OCI-LY1 (cell line): ENCODE measurements around the gene ADK.

Source experiments
- H2AFZ ChIP-seq: fragments of 200-600 bp; sonication (generic), shearing (Covaris generic); 2 replicates; pipeline ENCODE4 v1.6.0; 2014; ENCODE audit warnings: antibody characterized with exemption, mild to moderate bottlenecking, low read length
- H3F3A ChIP-seq: fragments of 200-600 bp; sonication (generic), shearing (Covaris generic); 2 replicates; pipeline ENCODE4 v1.6.0; 2014; ENCODE audit warnings: mild to moderate bottlenecking, antibody characterized with exemption, low read length, moderate library complexity; ENCODE audit not compliant: insufficient read depth
- H3K27ac ChIP-seq: fragments of 200-600 bp; sonication (generic); 2 replicates; pipeline ENCODE4 v1.5.1; 2014; ENCODE audit warnings: low read length, mixed run types, mild to moderate bottlenecking, low read depth; ENCODE audit not compliant: poor library complexity, severe bottlenecking
- H3K27me3 ChIP-seq: fragments of 200-600 bp; sonication (generic); 2 replicates; pipeline ENCODE4 v1.6.0; 2014; ENCODE audit warnings: antibody characterized with exemption, mild to moderate bottlenecking, low read length, moderate library complexity; ENCODE audit not compliant: insufficient read depth
- H3K36me3 ChIP-seq: fragments of 200-600 bp; sonication (generic); 2 replicates; pipeline ENCODE4 v1.6.1; 2014; ENCODE audit warnings: mild to moderate bottlenecking, antibody characterized with exemption, low read length, moderate library complexity, mixed read lengths; ENCODE audit not compliant: insufficient read depth
- H3K4me1 ChIP-seq: fragments of 200-600 bp; sonication (generic); 2 replicates; pipeline ENCODE4 v1.5.1; 2014; ENCODE audit warnings: mild to moderate bottlenecking, low read length, moderate library complexity; ENCODE audit not compliant: insufficient read depth, severe bottlenecking
- H3K4me2 ChIP-seq: fragments of 200-600 bp; sonication (generic), shearing (Covaris generic); 2 replicates; pipeline ENCODE4 v1.6.1; 2014; ENCODE audit warnings: low read length
- H3K4me3 ChIP-seq: fragments of 200-600 bp; sonication (generic); 2 replicates; pipeline ENCODE4 v1.5.1; 2014; ENCODE audit warnings: low read length, low read depth, mild to moderate bottlenecking, mixed read lengths; ENCODE audit not compliant: poor library complexity, severe bottlenecking
- H3K79me2 ChIP-seq: fragments of 200-600 bp; shearing (Covaris generic); 2 replicates; pipeline ENCODE4 v1.6.1; 2016; ENCODE audit warnings: mixed run types, low read length, mixed read lengths; ENCODE audit not compliant: insufficient read depth
- H3K9ac ChIP-seq: fragments of 200-600 bp; sonication (generic), shearing (Covaris generic); 2 replicates; pipeline ENCODE4 v1.6.1; 2014; ENCODE audit warnings: mild to moderate bottlenecking, low read length, mixed read lengths
- H3K9me2 ChIP-seq: fragments of 200-600 bp; sonication (generic), shearing (Covaris generic); 2 replicates; pipeline ENCODE4 v1.6.1; 2014; ENCODE audit warnings: low read depth, mild to moderate bottlenecking, low read length, mixed read lengths
- H3K9me3 ChIP-seq: fragments of 200-600 bp; shearing (Covaris generic); 2 replicates; pipeline ENCODE4 v1.6.1; 2014; ENCODE audit warnings: low read length, mixed read lengths
- H4K20me1 ChIP-seq: fragments of 200-600 bp; sonication (generic), shearing (Covaris generic); 2 replicates; pipeline ENCODE4 v1.6.0; 2016; ENCODE audit warnings: mild to moderate bottlenecking, low read length; ENCODE audit not compliant: insufficient read depth
- EZH2 ChIP-seq: fragments of 200-600 bp; sonication (generic), shearing (Covaris generic); IDR thresholded peaks from 2 replicates; pipeline ENCODE4 v1.8.0; 2017; ENCODE audit warnings: borderline replicate concordance, mixed run types, mild to moderate bottlenecking, antibody characterized with exemption, low read length, moderate library complexity, mixed read lengths
- TF ChIP-seq, protein P1 (sequence below): fragments of 200-600 bp; sonication (generic), shearing (Covaris generic); IDR thresholded peaks from 2 replicates; pipeline ENCODE4 v1.5.1; 2017; ENCODE audit warnings: mild to moderate bottlenecking, antibody characterized with exemption, low read length, moderate library complexity, mixed read lengths

ADK gene

DNA sequence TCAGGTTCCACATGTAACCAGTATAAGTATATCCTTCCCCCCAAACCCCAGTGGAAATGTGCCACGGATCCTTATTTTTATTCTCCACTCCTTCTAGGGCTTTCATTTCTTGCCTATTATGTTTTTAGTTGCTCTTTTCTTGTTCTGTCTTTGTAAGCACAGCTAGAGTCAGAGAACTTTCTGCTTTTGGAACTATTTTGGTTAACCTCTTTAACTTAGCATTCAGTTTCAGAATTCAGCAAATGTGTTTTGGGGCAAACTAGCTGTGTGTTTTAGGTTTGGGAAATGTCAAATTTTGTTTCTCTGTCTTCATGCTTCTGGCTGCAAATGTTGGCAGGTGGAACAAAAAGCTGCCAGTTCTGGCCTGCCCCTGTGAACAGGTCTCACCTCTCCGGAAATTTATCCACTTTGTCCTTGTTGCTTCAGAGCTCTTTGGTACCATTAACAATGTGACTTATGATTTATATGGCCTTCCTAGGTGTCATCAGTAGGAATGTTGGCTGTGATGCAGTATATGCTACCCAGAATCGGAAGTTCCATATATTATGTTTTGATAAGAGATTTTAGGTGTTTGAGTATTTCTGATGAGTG, 156.1 kb downstream of the ADK start:
- no peak overlapping the region for H3K27ac ChIP-seq
- no peak overlapping the region for H3K4me3 ChIP-seq
- TF ChIP-seq, protein P1, sequence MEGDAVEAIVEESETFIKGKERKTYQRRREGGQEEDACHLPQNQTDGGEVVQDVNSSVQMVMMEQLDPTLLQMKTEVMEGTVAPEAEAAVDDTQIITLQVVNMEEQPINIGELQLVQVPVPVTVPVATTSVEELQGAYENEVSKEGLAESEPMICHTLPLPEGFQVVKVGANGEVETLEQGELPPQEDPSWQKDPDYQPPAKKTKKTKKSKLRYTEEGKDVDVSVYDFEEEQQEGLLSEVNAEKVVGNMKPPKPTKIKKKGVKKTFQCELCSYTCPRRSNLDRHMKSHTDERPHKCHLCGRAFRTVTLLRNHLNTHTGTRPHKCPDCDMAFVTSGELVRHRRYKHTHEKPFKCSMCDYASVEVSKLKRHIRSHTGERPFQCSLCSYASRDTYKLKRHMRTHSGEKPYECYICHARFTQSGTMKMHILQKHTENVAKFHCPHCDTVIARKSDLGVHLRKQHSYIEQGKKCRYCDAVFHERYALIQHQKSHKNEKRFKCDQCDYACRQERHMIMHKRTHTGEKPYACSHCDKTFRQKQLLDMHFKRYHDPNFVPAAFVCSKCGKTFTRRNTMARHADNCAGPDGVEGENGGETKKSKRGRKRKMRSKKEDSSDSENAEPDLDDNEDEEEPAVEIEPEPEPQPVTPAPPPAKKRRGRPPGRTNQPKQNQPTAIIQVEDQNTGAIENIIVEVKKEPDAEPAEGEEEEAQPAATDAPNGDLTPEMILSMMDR = no peak
- no peak for TF ChIP-seq EZH2

GRCh38 chr10:74310652-74311257, 159.7 kb downstream of the ADK start:
- no peaks in the 10 kb centered on the region for H3K36me3 ChIP-seq
- H3K9me3 ChIP-seq = no peaks in the 10 kb centered on the region
- H3K27me3 ChIP-seq = no peaks in the 10 kb centered on the region
- H3K27ac ChIP-seq = no peak overlapping the region
- no peak overlapping the region for H2AFZ ChIP-seq
- no peaks in the 10 kb centered on the region for H3K4me1 ChIP-seq
- no peaks in the 10 kb centered on the region for H3K9me2 ChIP-seq
- no peaks in the 10 kb centered on the region for H4K20me1 ChIP-seq
- H3K9ac ChIP-seq = no peak overlapping the region
- no peak overlapping the region for H3K4me2 ChIP-seq
- H3F3A ChIP-seq = no peaks in the 10 kb centered on the region
- no peak for TF ChIP-seq EZH2
- TF ChIP-seq, protein P1 = no peak
- no peak overlapping the region for H3K4me3 ChIP-seq
- 0 out of 2 replicates have a peak, but pooled peaks cover 3% of the 10 kb centered on the region for H3K79me2 ChIP-seq

More for the DNA sequence above, 156.1 kb downstream of the ADK start:
- Histone ChIP-seq H3K27me3 (no peaks in the 10 kb centered on the region), H3K9me3 (no peaks in the 10 kb centered on the region), H3K4me1 (no peaks in the 10 kb centered on the region), H3K79me2 (0 out of 2 replicates have a peak, but pooled peaks cover 3% of the 10 kb centered on the region), H3K9ac (no peak overlapping the region), H4K20me1 (no peaks in the 10 kb centered on the region), H3K9me2 (no peaks in the 10 kb centered on the region), H2AFZ (no peak overlapping the region), H3K4me2 (no peak overlapping the region), H3F3A (no peaks in the 10 kb centered on the region), H3K36me3 (no peaks in the 10 kb centered on the region)

- no peak overlapping the region for H3K4me2 ChIP-seq
- no peaks in the 10 kb centered on the region for H3K79me2 ChIP-seq
Measured at GRCh38 chr10:74314166-74314565, 163.1 kb downstream of the ADK start.

More at GRCh38 chr10:74314166-74314565, 163.1 kb downstream of the ADK start:
- peaks cover 12% of the 10 kb centered on the region; the same call in 1 of the 2 replicates for H3K36me3 ChIP-seq
- H3K9ac ChIP-seq = no peak overlapping the region
- no peaks in the 10 kb centered on the region for H3K4me1 ChIP-seq
- TF ChIP-seq, protein P1 = no peak
- no peak for TF ChIP-seq EZH2
- H4K20me1 ChIP-seq = no peaks in the 10 kb centered on the region
- H3F3A ChIP-seq = no peaks in the 10 kb centered on the region
- H3K9me3 ChIP-seq = no peaks in the 10 kb centered on the region
- no peaks in the 10 kb centered on the region for H3K9me2 ChIP-seq
- H2AFZ ChIP-seq = no peak overlapping the region
- H3K27ac ChIP-seq = no peak overlapping the region
- no peaks in the 10 kb centered on the region for H3K27me3 ChIP-seq
- H3K4me3 ChIP-seq = no peak overlapping the region
